Neural cell (in vitro differentiated cells): ENCODE data around the gene ANO8.

Experiments
- CTCF ChIP-seq: fragments of 450-650 bp; IDR thresholded peaks from 2 replicates; pipeline ENCODE4 v1.5.1; 2014; ENCODE audit warnings: antibody characterized with exemption, mild to moderate bottlenecking, moderate library complexity; ENCODE audit not compliant: poor library complexity, severe bottlenecking
- EP300 ChIP-seq: fragments of 450-650 bp; conservative IDR thresholded peaks from 2 replicates; pipeline ENCODE4 v1.6.1; 2014; ENCODE audit warnings: antibody characterized with exemption, mild to moderate bottlenecking, moderate library complexity; ENCODE audit not compliant: poor library complexity, severe bottlenecking
- EZH2 ChIP-seq: fragments of 200-600, 300-800 bp; shearing (Covaris generic), sonication (generic); IDR thresholded peaks from 2 replicates; pipeline ENCODE4 v1.6.1; 2014; ENCODE audit warnings: antibody characterized with exemption, low read length, borderline replicate concordance, mild to moderate bottlenecking; ENCODE audit not compliant: insufficient read depth, poor library complexity, severe bottlenecking
- MXI1 ChIP-seq: fragments of 450-650 bp; conservative IDR thresholded peaks from 2 replicates; pipeline ENCODE4 v1.6.1; 2014; ENCODE audit warnings: antibody characterized with exemption, mild to moderate bottlenecking; ENCODE audit not compliant: poor library complexity, severe bottlenecking
- RAD21 ChIP-seq: fragments of 450-650 bp; conservative IDR thresholded peaks from 2 replicates; pipeline ENCODE4 v1.6.1; 2014; ENCODE audit warnings: antibody characterized with exemption, mild to moderate bottlenecking, moderate library complexity

- TF ChIP-seq CTCF (no peak), RAD21 (no peak), EZH2 (no peak), MXI1 (no peak), EP300 (no peak)
These were observed 38.4 kb downstream of the ANO8 start for GRCh38 chr19:17296273-17296672.
